Neural cell (in vitro differentiated cells): Measurements from ENCODE around the gene RETREG1.

Experiments used
- EZH2 ChIP-seq: fragments of 200-600, 300-800 bp; shearing (Covaris generic), sonication (generic); IDR thresholded peaks from 2 replicates; pipeline ENCODE4 v1.6.1; 2014; ENCODE audit warnings: antibody characterized with exemption, low read length, borderline replicate concordance, mild to moderate bottlenecking; ENCODE audit not compliant: insufficient read depth, poor library complexity, severe bottlenecking
- POLR2AphosphoS5 ChIP-seq: IDR thresholded peaks from 2 replicates; pipeline ENCODE4 v1.6.1; 2012
- REST ChIP-seq: IDR thresholded peaks from 2 replicates; pipeline ENCODE4 v1.6.1; 2012; ENCODE audit warnings: borderline replicate concordance

GRCh38 chr5:16582081-16582480 lies 34.7 kb downstream of the RETREG1 start:
- TF ChIP-seq EZH2 (no peak), POLR2AphosphoS5 (no peak), REST (no peak)
